Measurements from ENCODE around the gene NFKBIL1.
"Not testable (repeated sequence)": the region's sequence is repeated elsewhere in the genome, so short reads cannot be mapped to it uniquely, and the experiment has no call there.

The NFKBIL1 gene, protein sequence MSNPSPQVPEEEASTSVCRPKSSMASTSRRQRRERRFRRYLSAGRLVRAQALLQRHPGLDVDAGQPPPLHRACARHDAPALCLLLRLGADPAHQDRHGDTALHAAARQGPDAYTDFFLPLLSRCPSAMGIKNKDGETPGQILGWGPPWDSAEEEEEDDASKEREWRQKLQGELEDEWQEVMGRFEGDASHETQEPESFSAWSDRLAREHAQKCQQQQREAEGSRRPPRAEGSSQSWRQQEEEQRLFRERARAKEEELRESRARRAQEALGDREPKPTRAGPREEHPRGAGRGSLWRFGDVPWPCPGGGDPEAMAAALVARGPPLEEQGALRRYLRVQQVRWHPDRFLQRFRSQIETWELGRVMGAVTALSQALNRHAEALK

GRCh38 chr6:31546958-31547726 is at the start of gene NFKBIL1:
NFKBIL1 (plus strand) TSS chr6:31547608; CDS start chr6:31547695, 87 bp downstream.
- DNase-seq (ENCODE audit: low read depth, low spot score), result peak; percentile 96

GRCh38 chr6:31498748-31499147 is 48.7 kb upstream of the NFKBIL1 start:
- DNase-seq (ENCODE audit: low read depth, low spot score), result peak; percentile 51

DNA sequence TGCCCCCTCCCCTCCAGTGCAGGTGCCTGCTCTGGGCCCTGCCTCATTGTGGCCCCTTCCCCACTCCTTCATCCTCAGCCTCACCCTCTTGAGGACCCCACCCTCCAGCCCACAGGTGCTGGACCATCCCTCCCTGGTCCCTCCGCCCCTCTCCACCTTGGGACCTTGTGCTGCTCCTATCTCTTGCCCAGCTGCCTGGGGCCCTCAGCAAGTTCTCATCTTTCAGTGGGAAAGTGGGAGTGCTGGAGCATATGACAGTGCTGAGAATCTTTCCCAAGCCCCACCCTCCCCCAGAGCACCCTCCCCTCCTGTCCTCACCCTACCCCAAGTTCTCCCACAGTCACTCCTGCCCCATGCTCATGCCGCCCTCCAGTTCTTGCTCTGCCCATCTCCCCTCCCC is 47.8 kb upstream of the NFKBIL1 start:
- DNase-seq (ENCODE audit: low read depth, low spot score), result not testable (repeated sequence)

GRCh38 chr6:31502586-31502985 is 44.8 kb upstream of the NFKBIL1 start:
- DNase-seq (ENCODE audit: low read depth, low spot score), result no peak

- DNase-seq (ENCODE audit: low read depth, low spot score), result not testable (repeated sequence)
Observed at GRCh38 chr6:31509036-31509435, 38.4 kb upstream of the NFKBIL1 start.

DNA sequence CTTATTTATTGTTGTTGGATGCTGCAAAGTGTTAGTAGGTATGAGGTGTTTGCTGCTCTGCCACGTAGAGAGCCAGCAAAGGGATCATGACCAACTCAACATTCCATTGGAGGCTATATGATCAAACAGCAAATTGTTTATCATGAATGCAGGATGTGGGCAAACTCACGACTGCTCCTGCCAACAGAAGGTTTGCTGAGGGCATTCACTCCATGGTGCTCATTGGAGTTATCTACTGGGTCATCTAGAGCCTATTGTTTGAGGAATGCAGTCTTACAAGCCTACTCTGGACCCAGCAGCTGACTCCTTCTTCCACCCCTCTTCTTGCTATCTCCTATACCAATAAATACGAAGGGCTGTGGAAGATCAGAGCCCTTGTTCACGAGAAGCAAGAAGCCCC is 37.4 kb upstream of the NFKBIL1 start:
- DNase-seq (ENCODE audit: low read depth, low spot score), result no peak

DNA sequence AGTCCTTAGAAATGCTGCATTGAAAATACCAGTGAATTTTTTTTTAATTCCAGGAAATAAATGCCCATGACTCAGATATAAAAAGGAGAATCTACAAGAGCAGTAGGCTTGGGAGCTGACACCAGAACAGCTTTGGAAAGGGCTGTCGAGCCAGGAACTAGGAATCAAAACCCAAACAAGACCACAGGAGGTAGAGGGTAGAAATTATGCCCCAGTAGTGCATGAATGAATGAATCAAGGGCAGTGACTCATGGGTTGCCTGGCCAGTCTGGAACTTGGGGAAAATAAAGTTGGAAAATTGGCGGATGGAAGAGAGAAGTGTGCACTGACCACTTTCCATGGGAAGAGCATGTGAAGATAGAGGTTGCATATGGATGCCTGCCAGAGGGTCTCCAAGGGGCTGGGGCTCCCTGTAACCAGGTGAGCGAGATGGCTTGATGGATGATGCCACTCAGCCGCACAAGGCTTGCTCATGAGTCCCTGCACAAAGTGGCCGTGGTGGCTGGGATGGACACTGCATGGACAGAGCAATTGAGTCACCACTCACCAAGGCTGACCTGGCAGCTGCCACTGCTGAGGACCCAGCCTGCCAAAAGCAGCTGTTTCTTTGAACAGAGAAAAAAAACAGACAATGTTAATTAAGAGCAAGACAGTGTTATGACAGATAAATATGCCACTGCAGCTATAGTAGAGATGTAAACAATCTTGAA is 33.8 kb upstream of the NFKBIL1 start:
- no peak for DNase-seq (ENCODE audit: low read depth, low spot score)

DNA sequence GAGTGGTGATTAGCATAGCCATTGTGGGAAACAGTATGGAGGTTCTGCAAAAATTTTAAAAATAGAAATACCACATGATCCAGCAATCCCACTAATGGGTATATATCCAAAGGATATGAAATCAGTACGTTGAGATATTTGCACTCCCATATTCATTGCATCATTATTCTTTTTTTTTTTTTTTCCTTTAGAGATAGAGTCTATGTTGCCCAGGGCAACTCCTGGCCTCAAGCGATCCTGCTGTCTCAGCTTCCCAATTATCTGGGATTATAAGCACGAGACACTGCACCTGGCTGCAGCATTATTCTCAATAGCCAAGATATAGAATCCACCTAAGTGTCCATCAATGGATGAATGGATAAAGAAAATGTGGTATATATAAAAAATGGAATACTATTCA is 25.6 kb upstream of the NFKBIL1 start:
- no peak for DNase-seq (ENCODE audit: low read depth, low spot score)

DNA sequence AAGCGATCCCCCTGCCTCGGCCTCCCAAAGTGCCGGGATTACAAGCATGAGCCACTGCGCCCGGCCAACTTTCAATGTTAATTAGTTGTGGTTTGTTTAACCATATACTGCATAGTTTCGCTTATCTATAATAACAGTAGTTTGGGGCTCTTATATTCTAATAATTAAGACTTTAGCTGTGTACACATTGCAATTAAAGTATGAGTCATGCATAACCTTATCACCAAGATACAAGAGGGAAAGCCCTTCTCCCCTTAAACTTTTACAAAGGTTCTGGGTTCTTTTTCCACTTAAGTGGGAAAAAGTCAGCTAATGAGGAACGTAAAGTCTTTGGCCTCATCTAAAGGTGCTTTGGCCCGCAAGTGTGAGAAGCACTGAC is 21.9 kb upstream of the NFKBIL1 start:
- DNase-seq (ENCODE audit: low read depth, low spot score), result no peak

DNA sequence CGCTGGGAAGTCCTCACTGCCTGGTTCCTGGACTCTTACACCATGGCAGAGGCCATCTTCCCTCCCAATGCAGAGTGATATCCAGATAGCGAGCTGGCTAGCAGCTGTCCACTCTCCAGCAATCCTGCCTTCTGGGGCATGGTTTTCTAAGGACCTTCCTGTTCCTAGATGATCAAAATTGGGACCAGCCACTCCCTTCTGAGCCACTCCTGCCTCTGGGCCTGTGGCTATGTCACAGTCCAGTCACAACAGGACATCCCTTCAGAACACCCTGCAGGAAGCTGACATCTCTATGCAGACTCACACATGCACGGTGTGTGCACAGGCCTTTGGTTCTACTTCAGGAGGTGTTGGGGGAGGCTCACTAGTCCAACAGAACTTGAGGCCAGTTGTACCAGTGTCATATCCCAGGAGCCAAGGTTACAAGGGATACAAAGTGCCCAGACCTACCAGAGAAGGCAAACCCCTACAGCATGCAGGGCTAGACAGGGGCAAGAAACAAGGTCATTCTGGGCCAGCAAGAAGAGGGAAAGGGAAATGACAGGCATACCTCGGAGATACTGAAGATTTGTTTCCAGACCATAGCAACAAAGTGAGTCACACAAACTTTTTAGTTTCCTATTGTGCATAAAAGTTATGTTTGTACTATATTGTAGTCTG is 21.3 kb upstream of the NFKBIL1 start:
- no peak for DNase-seq (ENCODE audit: low read depth, low spot score)

DNA sequence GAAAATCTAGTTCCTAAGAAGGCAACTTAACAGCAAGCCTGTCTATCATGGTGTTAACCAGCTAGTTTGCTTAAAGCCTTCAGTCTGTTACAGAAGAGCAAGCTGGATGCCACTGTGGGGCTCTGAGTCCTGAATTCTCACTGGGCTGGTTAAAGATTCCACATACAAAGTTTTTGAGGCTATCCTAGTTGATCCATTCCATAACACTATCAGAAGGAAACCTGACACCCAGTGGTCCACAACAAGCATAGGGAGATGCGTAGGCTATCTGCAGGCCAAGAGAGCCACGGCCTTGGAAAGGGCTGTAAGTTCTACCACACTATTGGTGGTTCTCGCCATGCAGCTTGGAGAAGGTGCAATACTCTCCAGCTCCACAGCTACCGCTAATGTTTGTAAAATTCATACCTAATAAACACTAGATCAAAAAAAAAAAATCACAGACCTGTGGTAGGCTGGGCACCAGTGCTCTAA is 19.1 kb upstream of the NFKBIL1 start:
- no peak for DNase-seq (ENCODE audit: low read depth, low spot score)

DNA sequence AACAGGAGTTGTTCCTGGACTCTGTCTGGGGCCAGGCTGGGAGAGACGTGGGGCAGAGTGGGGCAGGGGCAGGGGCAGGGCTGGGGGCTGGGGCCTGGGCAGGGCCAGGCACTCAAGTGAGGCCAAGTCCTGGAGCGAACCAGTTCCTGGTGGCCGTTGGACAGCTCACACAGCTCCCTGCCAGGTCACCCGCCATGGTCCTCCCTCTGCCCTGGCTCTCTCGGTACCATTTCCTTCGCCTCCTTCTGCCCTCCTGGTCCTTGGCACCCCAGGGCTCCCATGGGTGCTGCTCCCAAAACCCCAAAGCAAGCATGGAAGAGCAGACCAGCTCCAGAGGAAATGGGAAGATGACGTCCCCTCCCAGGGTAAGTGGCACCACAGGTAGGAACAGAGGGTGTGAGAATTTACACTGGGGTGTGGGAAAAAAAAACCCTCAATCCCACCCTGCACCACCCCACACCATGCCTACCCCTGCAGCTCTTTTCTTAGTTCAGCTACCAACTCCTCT is 18.5 kb upstream of the NFKBIL1 start, which contains the start of gene MCCD1:
MCCD1 (plus strand) TSS at position 142 of the 508 bp plus-strand sequence; CDS start at position 195, 53 bp downstream.
- no peak for DNase-seq (ENCODE audit: low read depth, low spot score)

- peak; percentile 28 for DNase-seq (ENCODE audit: low read depth, low spot score)
Observed at GRCh38 chr6:31529329-31530150, 17.9 kb upstream of the NFKBIL1 start.

GRCh38 chr6:31530659-31531058 is 16.7 kb upstream of the NFKBIL1 start:
- DNase-seq (ENCODE audit: low read depth, low spot score), result no peak

GRCh38 chr6:31531162-31531561 is 16.2 kb upstream of the NFKBIL1 start:
- DNase-seq (ENCODE audit: low read depth, low spot score), result no peak

- DNase-seq (ENCODE audit: low read depth, low spot score), result no peak
Observed at GRCh38 chr6:31531771-31532643, 15.4 kb upstream of the NFKBIL1 start.

- no peak for DNase-seq (ENCODE audit: low read depth, low spot score)
Observed at GRCh38 chr6:31532644-31533454, 14.6 kb upstream of the NFKBIL1 start.

DNA sequence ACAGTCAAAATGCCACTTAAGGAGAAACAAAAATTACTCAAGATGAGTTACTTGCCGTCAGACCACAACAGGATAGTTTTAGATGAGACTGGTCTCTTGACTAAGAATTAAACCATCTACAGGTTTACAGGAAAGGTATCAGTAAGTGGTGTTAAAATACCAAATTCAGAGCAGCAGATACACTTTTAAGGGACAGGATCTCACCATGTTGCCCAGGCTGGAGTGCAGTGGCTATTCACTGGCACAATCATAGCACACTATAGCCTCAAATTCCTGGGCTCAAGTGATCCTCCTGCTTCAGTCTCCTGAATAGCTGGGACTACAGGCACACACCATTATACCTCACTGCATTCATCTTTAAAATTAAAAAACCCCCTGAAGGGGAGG is 14.0 kb upstream of the NFKBIL1 start:
- DNase-seq (ENCODE audit: low read depth, low spot score), result no peak

- DNase-seq (ENCODE audit: low read depth, low spot score), result no peak
Observed at GRCh38 chr6:31534011-31534410, 13.4 kb upstream of the NFKBIL1 start.

Data from ELF-1 (cell line).